GM23338 (cell line): Measurements from ENCODE around the gene SCN9A. TPM values are rescaled to one million over a fixed set of nuclear protein-coding genes. Genes with fewer than 3 reads are reported as not detected.

Experiments
- ATAC-seq: fragments of 200-7000 bp; cut with Tn5 transposase; 3 replicates; pipeline ENCODE4 v1.9.1; 2020
- DNase-seq: peaks from one replicate; pipeline ENCODE4 v3.0.0-alpha.2; 2015; ENCODE audit warnings: low spot score
- H2AFZ ChIP-seq: fragments of 200-600 bp; sonication (generic); 2 replicates; pipeline ENCODE4 v1.8.0; 2016; ENCODE audit warnings: antibody characterized with exemption, mild to moderate bottlenecking, moderate library complexity
- H3F3A ChIP-seq: fragments of 200-600 bp; sonication (generic); replicated peaks from 2 replicates; pipeline ENCODE4 v1.8.0; 2017; ENCODE audit warnings: antibody characterized with exemption, mixed run types, low read depth
- H3K27ac ChIP-seq: fragments of 200-600 bp; sonication (generic); 2 replicates; pipeline ENCODE4 v1.6.1; 2016; ENCODE audit warnings: low read depth
- H3K27me3 ChIP-seq: fragments of 200-600 bp; sonication (generic); 2 replicates; pipeline ENCODE4 v1.8.0; 2016; ENCODE audit warnings: mild to moderate bottlenecking, mixed run types, moderate library complexity; ENCODE audit not compliant: insufficient read depth
- H3K36me3 ChIP-seq: fragments of 200-600 bp; sonication (generic); 2 replicates; pipeline ENCODE4 v1.8.0; 2016; ENCODE audit warnings: mild to moderate bottlenecking; ENCODE audit not compliant: insufficient read depth
- H3K4me1 ChIP-seq: fragments of 200-600 bp; sonication (generic); 2 replicates; pipeline ENCODE4 v1.8.0; 2016; ENCODE audit warnings: mild to moderate bottlenecking, moderate library complexity; ENCODE audit not compliant: insufficient read depth
- H3K4me2 ChIP-seq: fragments of 200-600 bp; sonication (generic); 2 replicates; pipeline ENCODE4 v1.7.1; 2017; ENCODE audit warnings: mixed run types
- H3K4me3 ChIP-seq: fragments of 200-600 bp; sonication (generic); 2 replicates; pipeline ENCODE4 v1.6.1; 2016; ENCODE audit warnings: mixed run types
- H3K79me2 ChIP-seq: fragments of 200-600 bp; sonication (generic); replicated peaks from 2 replicates; pipeline ENCODE4 v1.8.0; 2017; ENCODE audit warnings: mild to moderate bottlenecking; ENCODE audit not compliant: insufficient read depth
- H3K9me2 ChIP-seq: fragments of 200-600 bp; sonication (generic); 2 replicates; pipeline ENCODE4 v1.8.0; 2017; ENCODE audit not compliant: insufficient read depth
- H4K20me1 ChIP-seq: fragments of 200-600 bp; sonication (generic); replicated peaks from 2 replicates; pipeline ENCODE4 v1.8.0; 2017; ENCODE audit warnings: mild to moderate bottlenecking; ENCODE audit not compliant: insufficient read depth
- H3K27ac Mint-ChIP-seq: 2 replicates; pipeline ENCODE4 v1.8.0; 2020; ENCODE audit warnings: inconsistent platforms, mild to moderate bottlenecking, moderate library complexity, mixed read lengths
- H3K27me3 Mint-ChIP-seq: 3 replicates; pipeline ENCODE4 v1.8.0; 2022; ENCODE audit warnings: low read depth, mild to moderate bottlenecking, moderate library complexity, mixed read lengths, inconsistent platforms; ENCODE audit not compliant: insufficient read depth, poor library complexity
- H3K36me3 Mint-ChIP-seq: 3 replicates; pipeline ENCODE4 v1.8.0; 2021; ENCODE audit warnings: low read depth, mild to moderate bottlenecking, inconsistent platforms, moderate library complexity, mixed read lengths
- H3K4me1 Mint-ChIP-seq: 3 replicates; pipeline ENCODE4 v1.8.0; 2020; ENCODE audit warnings: mild to moderate bottlenecking, inconsistent platforms, mixed read lengths
- H3K4me3 Mint-ChIP-seq: 3 replicates; pipeline ENCODE4 v1.8.0; 2021; ENCODE audit warnings: moderate library complexity, mild to moderate bottlenecking, inconsistent platforms, mixed read lengths
- H3K9me3 Mint-ChIP-seq: 3 replicates; pipeline ENCODE4 v1.8.0; 2020; ENCODE audit warnings: moderate library complexity, mild to moderate bottlenecking, inconsistent platforms, mixed read lengths
- CREB1 ChIP-seq: fragments of 250-450 bp; sonication (Bioruptor Pico); IDR thresholded peaks from 2 replicates; pipeline ENCODE4 v1.5.0; 2020; ENCODE audit warnings: low read depth, mild to moderate bottlenecking, moderate library complexity
- EZH2 ChIP-seq: fragments of 200-600 bp; sonication (generic); IDR thresholded peaks from one replicate; pipeline ENCODE4 v1.8.0; 2017; ENCODE audit warnings: antibody characterized with exemption, mild to moderate bottlenecking, low read depth; ENCODE audit not compliant: unreplicated experiment
- EZH2phosphoT487 ChIP-seq: fragments of 200-600 bp; sonication (generic); IDR thresholded peaks from one replicate; pipeline ENCODE4 v1.8.1; 2018; ENCODE audit warnings: antibody characterized with exemption; ENCODE audit not compliant: unreplicated experiment
- JUNB ChIP-seq: IDR thresholded peaks from one replicate; pipeline ENCODE4 v1.6.1; 2016; ENCODE audit warnings: antibody characterized with exemption; ENCODE audit not compliant: unreplicated experiment
- NANOG ChIP-seq: IDR thresholded peaks from 2 replicates; pipeline ENCODE4 v1.6.1; 2016; ENCODE audit warnings: antibody characterized with exemption, borderline replicate concordance
- POLR2AphosphoS5 ChIP-seq: IDR thresholded peaks from 2 replicates; pipeline ENCODE4 v1.6.1; 2016; ENCODE audit warnings: antibody characterized with exemption, low read depth
- STAT1 ChIP-seq: IDR thresholded peaks from one replicate; pipeline ENCODE4 v1.6.1; 2016; ENCODE audit warnings: antibody characterized with exemption; ENCODE audit not compliant: unreplicated experiment
- ZNF114 ChIP-seq: fragments of 250-450 bp; sonication (Bioruptor Pico); IDR thresholded peaks from 2 replicates; pipeline ENCODE4 v1.5.0; 2020; ENCODE audit warnings: mild to moderate bottlenecking, moderate library complexity
- ZNF331 ChIP-seq: fragments of 250-450 bp; sonication (Bioruptor Pico); IDR thresholded peaks from 2 replicates; pipeline ENCODE4 v1.5.0; 2020; ENCODE audit warnings: low read depth, mild to moderate bottlenecking, moderate library complexity
- polyA plus RNA-seq: library from polyadenylated mRNA; unstranded; fragments of >200 nt; fragmentation: Nextera tagmentation; extraction: Ambion mirVana; gene quantifications from 2 replicates; pipeline ENCODE4 v1.2.1, GENCODE V29; 2016
- total RNA-seq: library from RNA; depleted of rRNA; stranded (reverse); fragments of >200 nt; shearing (Covaris generic); gene quantifications from 2 replicates; pipeline ENCODE4 v1.2.3, GENCODE V29; 2014
- TF ChIP-seq, protein P1 (sequence below): IDR thresholded peaks from one replicate; pipeline ENCODE4 v1.6.1; 2018; ENCODE audit warnings: antibody characterized with exemption; ENCODE audit not compliant: unreplicated experiment
- TF ChIP-seq, protein P2 (sequence below): fragments of 250-450 bp; sonication (Bioruptor Pico); IDR thresholded peaks from 2 replicates; pipeline ENCODE4 v1.5.0; 2020; ENCODE audit warnings: mild to moderate bottlenecking, moderate library complexity
- TF ChIP-seq, protein P3 (sequence below): IDR thresholded peaks from 2 replicates; pipeline ENCODE4 v1.6.1; 2016; ENCODE audit warnings: antibody characterized with exemption
- TF ChIP-seq, protein P4 (sequence below), 2 experiments: fragments of 200-600 bp in 1 of 2; sonication (generic) in 1 of 2; conservative IDR thresholded peaks; 2 replicates each; pipeline versions ENCODE4 v1.5.1 to v1.6.1; 2016 to 2017; ENCODE audit warnings: antibody characterized with exemption in 2 of 2, low read depth in 2 of 2, mild to moderate bottlenecking in 2 of 2, moderate library complexity in 1 of 2

SCN9A gene
- total and polyA plus RNA-seq, 2 experiments from 2014 or later: 8.8 to 9.5 TPM

DNA sequence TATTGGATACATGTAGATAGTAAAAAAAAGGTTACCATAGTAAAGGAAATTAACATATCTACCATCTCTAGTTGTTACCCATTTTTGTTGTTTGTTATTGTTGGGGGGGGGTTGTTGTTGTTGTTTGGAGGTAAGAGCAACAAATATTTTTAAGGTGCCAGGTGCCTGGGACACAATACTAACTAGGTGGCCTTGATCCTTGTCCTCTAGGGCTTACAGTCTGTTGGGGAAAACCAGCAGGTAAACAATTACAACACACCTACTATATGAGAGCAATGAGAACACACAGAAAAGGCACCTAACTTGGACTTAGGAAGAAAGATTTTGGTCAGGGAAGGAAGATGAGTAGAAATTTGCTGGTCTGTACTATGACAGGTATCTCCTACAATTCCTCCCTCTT, 46.3 kb downstream of the SCN9A start:
- ATAC-seq (no peak), DNase-seq (no peak)
- Histone ChIP-seq H2AFZ (no peak overlapping the region), H3K27me3 (no peaks in the 10 kb centered on the region), H4K20me1 (no peaks in the 10 kb centered on the region), H3K27ac (no peak overlapping the region), H3K4me3 (no peak overlapping the region), H3F3A (no peaks in the 10 kb centered on the region), H3K79me2 (no peaks in the 10 kb centered on the region), H3K4me1 (no peaks in the 10 kb centered on the region), H3K9me2 (no peaks in the 10 kb centered on the region), H3K36me3 (no peaks in the 10 kb centered on the region), H3K4me2 (no peak overlapping the region)
- H3K9me3 Mint-ChIP-seq: no peaks in the 10 kb centered on the region
- H3K27ac Mint-ChIP-seq: no peak overlapping the region
- no peaks in the 10 kb centered on the region for H3K36me3 Mint-ChIP-seq
- TF ChIP-seq EZH2 (no peak), JUNB (no peak), EZH2phosphoT487 (no peak), POLR2AphosphoS5 (no peak), STAT1 (no peak), CREB1 (CRISPR knock-in tag) (no peak), NANOG (no peak), ZNF331 (CRISPR knock-in tag) (no peak), ZNF114 (CRISPR knock-in tag) (no peak)
- TF ChIP-seq, protein P1, sequence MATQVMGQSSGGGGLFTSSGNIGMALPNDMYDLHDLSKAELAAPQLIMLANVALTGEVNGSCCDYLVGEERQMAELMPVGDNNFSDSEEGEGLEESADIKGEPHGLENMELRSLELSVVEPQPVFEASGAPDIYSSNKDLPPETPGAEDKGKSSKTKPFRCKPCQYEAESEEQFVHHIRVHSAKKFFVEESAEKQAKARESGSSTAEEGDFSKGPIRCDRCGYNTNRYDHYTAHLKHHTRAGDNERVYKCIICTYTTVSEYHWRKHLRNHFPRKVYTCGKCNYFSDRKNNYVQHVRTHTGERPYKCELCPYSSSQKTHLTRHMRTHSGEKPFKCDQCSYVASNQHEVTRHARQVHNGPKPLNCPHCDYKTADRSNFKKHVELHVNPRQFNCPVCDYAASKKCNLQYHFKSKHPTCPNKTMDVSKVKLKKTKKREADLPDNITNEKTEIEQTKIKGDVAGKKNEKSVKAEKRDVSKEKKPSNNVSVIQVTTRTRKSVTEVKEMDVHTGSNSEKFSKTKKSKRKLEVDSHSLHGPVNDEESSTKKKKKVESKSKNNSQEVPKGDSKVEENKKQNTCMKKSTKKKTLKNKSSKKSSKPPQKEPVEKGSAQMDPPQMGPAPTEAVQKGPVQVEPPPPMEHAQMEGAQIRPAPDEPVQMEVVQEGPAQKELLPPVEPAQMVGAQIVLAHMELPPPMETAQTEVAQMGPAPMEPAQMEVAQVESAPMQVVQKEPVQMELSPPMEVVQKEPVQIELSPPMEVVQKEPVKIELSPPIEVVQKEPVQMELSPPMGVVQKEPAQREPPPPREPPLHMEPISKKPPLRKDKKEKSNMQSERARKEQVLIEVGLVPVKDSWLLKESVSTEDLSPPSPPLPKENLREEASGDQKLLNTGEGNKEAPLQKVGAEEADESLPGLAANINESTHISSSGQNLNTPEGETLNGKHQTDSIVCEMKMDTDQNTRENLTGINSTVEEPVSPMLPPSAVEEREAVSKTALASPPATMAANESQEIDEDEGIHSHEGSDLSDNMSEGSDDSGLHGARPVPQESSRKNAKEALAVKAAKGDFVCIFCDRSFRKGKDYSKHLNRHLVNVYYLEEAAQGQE: no peak
- TF ChIP-seq, protein P2, sequence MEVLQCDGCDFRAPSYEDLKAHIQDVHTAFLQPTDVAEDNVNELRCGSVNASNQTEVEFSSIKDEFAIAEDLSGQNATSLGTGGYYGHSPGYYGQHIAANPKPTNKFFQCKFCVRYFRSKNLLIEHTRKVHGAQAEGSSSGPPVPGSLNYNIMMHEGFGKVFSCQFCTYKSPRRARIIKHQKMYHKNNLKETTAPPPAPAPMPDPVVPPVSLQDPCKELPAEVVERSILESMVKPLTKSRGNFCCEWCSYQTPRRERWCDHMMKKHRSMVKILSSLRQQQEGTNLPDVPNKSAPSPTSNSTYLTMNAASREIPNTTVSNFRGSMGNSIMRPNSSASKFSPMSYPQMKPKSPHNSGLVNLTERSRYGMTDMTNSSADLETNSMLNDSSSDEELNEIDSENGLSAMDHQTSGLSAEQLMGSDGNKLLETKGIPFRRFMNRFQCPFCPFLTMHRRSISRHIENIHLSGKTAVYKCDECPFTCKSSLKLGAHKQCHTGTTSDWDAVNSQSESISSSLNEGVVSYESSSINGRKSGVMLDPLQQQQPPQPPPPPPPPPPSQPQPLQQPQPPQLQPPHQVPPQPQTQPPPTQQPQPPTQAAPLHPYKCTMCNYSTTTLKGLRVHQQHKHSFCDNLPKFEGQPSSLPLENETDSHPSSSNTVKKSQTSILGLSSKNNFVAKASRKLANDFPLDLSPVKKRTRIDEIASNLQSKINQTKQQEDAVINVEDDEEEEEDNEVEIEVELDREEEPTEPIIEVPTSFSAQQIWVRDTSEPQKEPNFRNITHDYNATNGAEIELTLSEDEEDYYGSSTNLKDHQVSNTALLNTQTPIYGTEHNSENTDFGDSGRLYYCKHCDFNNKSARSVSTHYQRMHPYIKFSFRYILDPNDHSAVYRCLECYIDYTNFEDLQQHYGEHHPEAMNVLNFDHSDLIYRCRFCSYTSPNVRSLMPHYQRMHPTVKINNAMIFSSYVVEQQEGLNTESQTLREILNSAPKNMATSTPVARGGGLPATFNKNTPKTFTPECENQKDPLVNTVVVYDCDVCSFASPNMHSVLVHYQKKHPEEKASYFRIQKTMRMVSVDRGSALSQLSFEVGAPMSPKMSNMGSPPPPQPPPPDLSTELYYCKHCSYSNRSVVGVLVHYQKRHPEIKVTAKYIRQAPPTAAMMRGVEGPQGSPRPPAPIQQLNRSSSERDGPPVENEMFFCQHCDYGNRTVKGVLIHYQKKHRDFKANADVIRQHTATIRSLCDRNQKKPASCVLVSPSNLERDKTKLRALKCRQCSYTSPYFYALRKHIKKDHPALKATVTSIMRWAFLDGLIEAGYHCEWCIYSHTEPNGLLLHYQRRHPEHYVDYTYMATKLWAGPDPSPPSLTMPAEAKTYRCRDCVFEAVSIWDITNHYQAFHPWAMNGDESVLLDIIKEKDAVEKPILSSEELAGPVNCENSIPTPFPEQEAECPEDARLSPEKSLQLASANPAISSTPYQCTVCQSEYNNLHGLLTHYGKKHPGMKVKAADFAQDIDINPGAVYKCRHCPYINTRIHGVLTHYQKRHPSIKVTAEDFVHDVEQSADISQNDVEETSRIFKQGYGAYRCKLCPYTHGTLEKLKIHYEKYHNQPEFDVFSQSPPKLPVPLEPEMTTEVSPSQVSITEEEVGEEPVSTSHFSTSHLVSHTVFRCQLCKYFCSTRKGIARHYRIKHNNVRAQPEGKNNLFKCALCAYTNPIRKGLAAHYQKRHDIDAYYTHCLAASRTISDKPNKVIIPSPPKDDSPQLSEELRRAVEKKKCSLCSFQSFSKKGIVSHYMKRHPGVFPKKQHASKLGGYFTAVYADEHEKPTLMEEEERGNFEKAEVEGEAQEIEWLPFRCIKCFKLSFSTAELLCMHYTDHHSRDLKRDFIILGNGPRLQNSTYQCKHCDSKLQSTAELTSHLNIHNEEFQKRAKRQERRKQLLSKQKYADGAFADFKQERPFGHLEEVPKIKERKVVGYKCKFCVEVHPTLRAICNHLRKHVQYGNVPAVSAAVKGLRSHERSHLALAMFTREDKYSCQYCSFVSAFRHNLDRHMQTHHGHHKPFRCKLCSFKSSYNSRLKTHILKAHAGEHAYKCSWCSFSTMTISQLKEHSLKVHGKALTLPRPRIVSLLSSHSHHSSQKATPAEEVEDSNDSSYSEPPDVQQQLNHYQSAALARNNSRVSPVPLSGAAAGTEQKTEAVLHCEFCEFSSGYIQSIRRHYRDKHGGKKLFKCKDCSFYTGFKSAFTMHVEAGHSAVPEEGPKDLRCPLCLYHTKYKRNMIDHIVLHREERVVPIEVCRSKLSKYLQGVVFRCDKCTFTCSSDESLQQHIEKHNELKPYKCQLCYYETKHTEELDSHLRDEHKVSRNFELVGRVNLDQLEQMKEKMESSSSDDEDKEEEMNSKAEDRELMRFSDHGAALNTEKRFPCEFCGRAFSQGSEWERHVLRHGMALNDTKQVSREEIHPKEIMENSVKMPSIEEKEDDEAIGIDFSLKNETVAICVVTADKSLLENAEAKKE: no peak
- TF ChIP-seq, protein P3, sequence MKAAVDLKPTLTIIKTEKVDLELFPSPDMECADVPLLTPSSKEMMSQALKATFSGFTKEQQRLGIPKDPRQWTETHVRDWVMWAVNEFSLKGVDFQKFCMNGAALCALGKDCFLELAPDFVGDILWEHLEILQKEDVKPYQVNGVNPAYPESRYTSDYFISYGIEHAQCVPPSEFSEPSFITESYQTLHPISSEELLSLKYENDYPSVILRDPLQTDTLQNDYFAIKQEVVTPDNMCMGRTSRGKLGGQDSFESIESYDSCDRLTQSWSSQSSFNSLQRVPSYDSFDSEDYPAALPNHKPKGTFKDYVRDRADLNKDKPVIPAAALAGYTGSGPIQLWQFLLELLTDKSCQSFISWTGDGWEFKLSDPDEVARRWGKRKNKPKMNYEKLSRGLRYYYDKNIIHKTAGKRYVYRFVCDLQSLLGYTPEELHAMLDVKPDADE: no peak
- TF ChIP-seq, protein P4, sequence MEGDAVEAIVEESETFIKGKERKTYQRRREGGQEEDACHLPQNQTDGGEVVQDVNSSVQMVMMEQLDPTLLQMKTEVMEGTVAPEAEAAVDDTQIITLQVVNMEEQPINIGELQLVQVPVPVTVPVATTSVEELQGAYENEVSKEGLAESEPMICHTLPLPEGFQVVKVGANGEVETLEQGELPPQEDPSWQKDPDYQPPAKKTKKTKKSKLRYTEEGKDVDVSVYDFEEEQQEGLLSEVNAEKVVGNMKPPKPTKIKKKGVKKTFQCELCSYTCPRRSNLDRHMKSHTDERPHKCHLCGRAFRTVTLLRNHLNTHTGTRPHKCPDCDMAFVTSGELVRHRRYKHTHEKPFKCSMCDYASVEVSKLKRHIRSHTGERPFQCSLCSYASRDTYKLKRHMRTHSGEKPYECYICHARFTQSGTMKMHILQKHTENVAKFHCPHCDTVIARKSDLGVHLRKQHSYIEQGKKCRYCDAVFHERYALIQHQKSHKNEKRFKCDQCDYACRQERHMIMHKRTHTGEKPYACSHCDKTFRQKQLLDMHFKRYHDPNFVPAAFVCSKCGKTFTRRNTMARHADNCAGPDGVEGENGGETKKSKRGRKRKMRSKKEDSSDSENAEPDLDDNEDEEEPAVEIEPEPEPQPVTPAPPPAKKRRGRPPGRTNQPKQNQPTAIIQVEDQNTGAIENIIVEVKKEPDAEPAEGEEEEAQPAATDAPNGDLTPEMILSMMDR (conservative IDR thresholded peaks at IDR 0.05; ENCODE audit: low read depth in 2 of 2): no peak
- H3K4me1 Mint-ChIP-seq: no peaks in the 10 kb centered on the region
- H3K27me3 Mint-ChIP-seq: no peaks in the 10 kb centered on the region
- H3K4me3 Mint-ChIP-seq: no peak overlapping the region
